Natural killer cell (primary cell): ENCODE measurements around the gene HTT-AS. TPM values are rescaled to one million over a fixed set of nuclear protein-coding genes. Genes with fewer than 3 reads are reported as not detected.

ENCODE experiments used
- ATAC-seq, 3 donors: fragments of 150-1000 bp in 2 of 3; fragments of 200-7000 bp in 1 of 3; cut with Tn5 transposase; 1 replicate in 1 of 3; 2 replicates in 2 of 3; pipeline ENCODE4 v1.10.0; 2021; ENCODE audit warnings: mild to moderate bottlenecking in 2 of 3, moderate library complexity in 2 of 3
- DNase-seq, 2 donors: peaks; one replicate each; pipeline versions ENCODE4 v3.0.0 to v3.0.0-alpha.2; 2013 to 2021; ENCODE audit warnings: mixed read lengths in 1 of 2
- H3K27ac ChIP-seq: one replicate; pipeline ENCODE4 v1.5.1; 2013; ENCODE audit warnings: mild to moderate bottlenecking, low read length
- H3K27me3 ChIP-seq: one replicate; pipeline ENCODE4 v1.6.1; 2013; ENCODE audit warnings: low read length; ENCODE audit not compliant: control insufficient read depth, insufficient read depth
- H3K36me3 ChIP-seq: one replicate; pipeline ENCODE4 v1.6.1; 2013; ENCODE audit warnings: low read length; ENCODE audit not compliant: control insufficient read depth, insufficient read depth
- H3K4me1 ChIP-seq: one replicate; pipeline ENCODE4 v1.6.1; 2013; ENCODE audit warnings: low read length; ENCODE audit not compliant: control insufficient read depth, insufficient read depth
- H3K4me3 ChIP-seq: one replicate; pipeline ENCODE4 v1.5.1; 2013; ENCODE audit warnings: low read length
- H3K9me3 ChIP-seq: one replicate; pipeline ENCODE4 v1.6.1; 2013; ENCODE audit warnings: low read length; ENCODE audit not compliant: control insufficient read depth, insufficient read depth
- H3K27ac Mint-ChIP-seq, 2 donors: one replicate each; pipeline ENCODE4 v1.8.0; 2022; ENCODE audit warnings: mild to moderate bottlenecking in 2 of 2, mixed read lengths in 2 of 2, moderate library complexity in 1 of 2
- H3K27me3 Mint-ChIP-seq, 2 donors: one replicate each; pipeline ENCODE4 v1.8.0; 2022; ENCODE audit warnings: low read depth in 2 of 2, mixed read lengths in 2 of 2
- H3K36me3 Mint-ChIP-seq: one replicate; pipeline ENCODE4 v1.8.0; 2022; ENCODE audit warnings: mixed read lengths
- H3K4me1 Mint-ChIP-seq, 2 donors: one replicate each; pipeline ENCODE4 v1.8.0; 2022; ENCODE audit warnings: mixed read lengths in 2 of 2
- H3K4me3 Mint-ChIP-seq: one replicate; pipeline ENCODE4 v1.8.0; 2022; ENCODE audit warnings: mild to moderate bottlenecking, moderate library complexity, mixed read lengths
- H3K9me3 Mint-ChIP-seq, 2 donors: one replicate each; pipeline ENCODE4 v1.8.0; 2022; ENCODE audit warnings: mixed read lengths in 2 of 2
- WGBS: methylation state at CpG from one replicate; pipeline ENCODE4 v1.1.7; 2013; ENCODE audit warnings: missing lambda C conversion rate; ENCODE audit not compliant: insufficient coverage; 5-methylcytosine and 5-hydroxymethylcytosine counted together
- intact Hi-C: fragments of 100-400 bp; cut with micrococcal nuclease; formaldehyde crosslinking; loops from one replicate; pipeline ENCODE4 v1.14.2; 2022
- total RNA-seq, 4 donors: library from RNA; stranded (reverse); fragments of 120-200 nt in 1 of 4; gene quantifications; one replicate each; pipeline versions ENCODE4 v1.2.3 to v1.2.4, GENCODE V29; 2013 to 2022
- TF ChIP-seq, protein P1 (sequence below): fragments of 200-600 bp; IDR thresholded peaks from one replicate; pipeline ENCODE4 v1.8.0; 2022; ENCODE audit warnings: antibody characterized with exemption

HTT-AS gene
- total RNA-seq, 3 donors from 2014 or later (not counting 1 experiment from before 2014, with no cell fraction given), result not detected

DNA sequence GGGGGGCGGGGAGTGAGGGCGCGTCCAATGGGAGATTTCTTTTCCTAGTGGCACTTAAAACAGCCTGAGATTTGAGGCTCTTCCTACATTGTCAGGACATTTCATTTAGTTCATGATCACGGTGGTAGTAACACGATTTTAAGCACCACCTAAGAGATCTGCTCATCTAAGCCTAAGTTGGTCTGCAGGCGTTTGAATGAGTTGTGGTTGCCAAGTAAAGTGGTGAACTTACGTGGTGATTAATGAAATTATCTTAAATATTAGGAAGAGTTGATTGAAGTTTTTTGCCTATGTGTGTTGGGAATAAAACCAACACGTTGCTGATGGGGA lies 1.3 kb upstream of the HTT-AS start:
- H3K9me3 ChIP-seq, result no peaks in the 10 kb centered on the region
- Mint-ChIP-seq H3K9me3 (no peaks in the 10 kb centered on the region), H3K27ac (peak overlapping the region; percentile 75 to 84), H3K27me3 (no peaks in the 10 kb centered on the region), H3K4me1 (peaks cover 24 to 28% of the 10 kb centered on the region in 2 donors), H3K4me3 (peak overlapping the region; percentile 89), H3K36me3 (no peaks in the 10 kb centered on the region)
- 0% methylated on average over 7 of the region's 8 CpGs for WGBS
- no peak for DNase-seq
- H3K36me3 ChIP-seq, result no peaks in the 10 kb centered on the region
- H3K27ac ChIP-seq, result no peak overlapping the region
- intact Hi-C loops, result no loop called here
- peaks cover 19% of the 10 kb centered on the region for H3K4me1 ChIP-seq
- TF ChIP-seq, protein P1, sequence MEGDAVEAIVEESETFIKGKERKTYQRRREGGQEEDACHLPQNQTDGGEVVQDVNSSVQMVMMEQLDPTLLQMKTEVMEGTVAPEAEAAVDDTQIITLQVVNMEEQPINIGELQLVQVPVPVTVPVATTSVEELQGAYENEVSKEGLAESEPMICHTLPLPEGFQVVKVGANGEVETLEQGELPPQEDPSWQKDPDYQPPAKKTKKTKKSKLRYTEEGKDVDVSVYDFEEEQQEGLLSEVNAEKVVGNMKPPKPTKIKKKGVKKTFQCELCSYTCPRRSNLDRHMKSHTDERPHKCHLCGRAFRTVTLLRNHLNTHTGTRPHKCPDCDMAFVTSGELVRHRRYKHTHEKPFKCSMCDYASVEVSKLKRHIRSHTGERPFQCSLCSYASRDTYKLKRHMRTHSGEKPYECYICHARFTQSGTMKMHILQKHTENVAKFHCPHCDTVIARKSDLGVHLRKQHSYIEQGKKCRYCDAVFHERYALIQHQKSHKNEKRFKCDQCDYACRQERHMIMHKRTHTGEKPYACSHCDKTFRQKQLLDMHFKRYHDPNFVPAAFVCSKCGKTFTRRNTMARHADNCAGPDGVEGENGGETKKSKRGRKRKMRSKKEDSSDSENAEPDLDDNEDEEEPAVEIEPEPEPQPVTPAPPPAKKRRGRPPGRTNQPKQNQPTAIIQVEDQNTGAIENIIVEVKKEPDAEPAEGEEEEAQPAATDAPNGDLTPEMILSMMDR, result no peak
- H3K27me3 ChIP-seq, result no peaks in the 10 kb centered on the region
- ATAC-seq, result no peak
- H3K4me3 ChIP-seq, result peak overlapping the region; percentile 79

DNA sequence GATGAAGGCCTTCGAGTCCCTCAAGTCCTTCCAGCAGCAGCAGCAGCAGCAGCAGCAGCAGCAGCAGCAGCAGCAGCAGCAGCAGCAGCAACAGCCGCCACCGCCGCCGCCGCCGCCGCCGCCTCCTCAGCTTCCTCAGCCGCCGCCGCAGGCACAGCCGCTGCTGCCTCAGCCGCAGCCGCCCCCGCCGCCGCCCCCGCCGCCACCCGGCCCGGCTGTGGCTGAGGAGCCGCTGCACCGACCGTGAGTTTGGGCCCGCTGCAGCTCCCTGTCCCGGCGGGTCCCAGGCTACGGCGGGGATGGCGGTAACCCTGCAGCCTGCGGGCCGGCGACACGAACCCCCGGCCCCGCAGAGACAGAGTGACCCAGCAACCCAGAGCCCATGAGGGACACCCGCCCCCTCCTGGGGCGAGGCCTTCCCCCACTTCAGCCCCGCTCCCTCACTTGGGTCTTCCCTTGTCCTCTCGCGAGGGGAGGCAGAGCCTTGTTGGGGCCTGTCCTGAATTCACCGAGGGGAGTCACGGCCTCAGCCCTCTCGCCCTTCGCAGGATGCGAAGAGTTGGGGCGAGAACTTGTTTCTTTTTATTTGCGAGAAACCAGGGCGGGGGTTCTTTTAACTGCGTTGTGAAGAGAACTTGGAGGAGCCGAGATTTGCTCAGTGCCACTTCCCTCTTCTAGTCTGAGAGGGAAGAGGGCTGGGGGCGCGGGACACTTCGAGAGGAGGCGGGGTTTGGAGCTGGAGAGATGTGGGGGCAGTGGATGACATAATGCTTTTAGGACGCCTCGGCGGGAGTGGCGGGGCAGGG lies 711 bp upstream of the HTT-AS start:
- under 1% methylated on average over 55 of the region's 60 CpGs for WGBS
- Mint-ChIP-seq H3K27ac (peak overlapping the region; percentile 75 to 84), H3K9me3 (no peaks in the 10 kb centered on the region), H3K36me3 (no peaks in the 10 kb centered on the region), H3K27me3 (no peaks in the 10 kb centered on the region), H3K4me3 (peak overlapping the region; percentile 89), H3K4me1 (peaks cover 24 to 28% of the 10 kb centered on the region in 2 donors)
- H3K27me3 ChIP-seq, result no peaks in the 10 kb centered on the region
- H3K4me3 ChIP-seq, result peak overlapping the region; percentile 79
- DNase-seq (peak; percentile 32 to 56), ATAC-seq (peak in 1 of 3 donors; percentile 12)
- H3K27ac ChIP-seq, result peak overlapping the region; percentile 88
- H3K9me3 ChIP-seq, result no peaks in the 10 kb centered on the region
- TF ChIP-seq, protein P1, result no peak
- intact Hi-C loops, result loop anchor here (1.0 kb wide), 1 partner anchor 28 kb away; no protein-coding TSS in a partner anchor
- no peaks in the 10 kb centered on the region for H3K36me3 ChIP-seq
- H3K4me1 ChIP-seq, result peaks cover 19% of the 10 kb centered on the region

DNA sequence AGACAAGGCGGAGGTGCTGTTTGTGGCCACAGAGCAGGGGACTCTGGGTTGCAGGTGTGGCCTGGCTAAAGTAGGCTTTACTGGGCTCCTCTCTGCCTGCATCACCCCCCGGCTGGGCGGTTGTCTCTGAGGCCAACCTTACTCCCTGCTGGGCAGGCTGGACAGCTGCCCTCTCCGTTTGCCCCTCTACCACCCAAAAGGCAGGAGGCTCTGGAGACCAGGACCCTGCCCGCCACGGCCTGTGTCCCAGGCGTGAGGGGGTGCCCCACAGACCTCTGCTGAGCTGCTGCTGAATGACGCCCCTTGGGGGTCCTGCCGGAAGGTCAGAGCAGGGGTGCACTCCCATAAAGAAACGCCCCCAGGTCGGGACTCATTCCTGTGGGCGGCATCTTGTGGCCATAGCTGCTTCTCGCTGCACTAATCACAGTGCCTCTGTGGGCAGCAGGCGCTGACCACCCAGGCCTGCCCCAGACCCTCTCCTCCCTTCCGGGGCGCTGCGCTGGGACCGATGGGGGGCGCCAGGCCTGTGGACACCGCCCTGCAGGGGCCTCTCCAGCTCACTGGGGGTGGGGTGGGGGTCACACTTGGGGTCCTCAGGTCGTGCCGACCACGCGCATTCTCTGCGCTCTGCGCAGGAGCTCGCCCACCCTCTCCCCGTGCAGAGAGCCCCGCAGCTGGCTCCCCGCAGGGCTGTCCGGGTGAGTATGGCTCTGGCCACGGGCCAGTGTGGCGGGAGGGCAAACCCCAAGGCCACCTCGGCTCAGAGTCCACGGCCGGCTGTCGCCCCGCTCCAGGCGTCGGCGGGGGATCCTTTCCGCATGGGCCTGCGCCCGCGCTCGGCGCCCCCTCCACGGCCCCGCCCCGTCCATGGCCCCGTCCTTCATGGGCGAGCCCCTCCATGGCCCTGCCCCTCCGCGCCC lies 920 bp downstream of the HTT-AS start:
- Histone ChIP-seq H3K27ac (peak overlapping the region; percentile 24), H3K36me3 (no peaks in the 10 kb centered on the region), H3K27me3 (no peaks in the 10 kb centered on the region), H3K4me1 (peaks cover 19% of the 10 kb centered on the region), H3K9me3 (no peaks in the 10 kb centered on the region), H3K4me3 (peak overlapping the region; percentile 42)
- intact Hi-C loops, result loop anchor here (1.0 kb wide), 1 partner anchor 26 kb away; no protein-coding TSS in a partner anchor
- DNase-seq (no peak), ATAC-seq (no peak)
- Mint-ChIP-seq H3K27ac (peak overlapping the region in 1 of 2 donors; percentile 92), H3K4me3 (peak overlapping the region; percentile 9), H3K4me1 (peaks cover 18% of the 10 kb centered on the region in 2 donors), H3K27me3 (no peaks in the 10 kb centered on the region), H3K36me3 (no peaks in the 10 kb centered on the region), H3K9me3 (no peaks in the 10 kb centered on the region)
- WGBS, result 16% methylated on average over 52 of the region's 54 CpGs
- TF ChIP-seq, protein P1, result no peak
